IMR-90 (cell line): Measurements from ENCODE around the gene B4GALNT3. TPM values are rescaled to one million over a fixed set of nuclear protein-coding genes. Genes with fewer than 3 reads are reported as not detected.

Experiments used
- ATAC-seq: fragments of 200-7000 bp; cut with Tn5 transposase; 2 replicates; pipeline ENCODE4 v1.9.1; 2020; ENCODE audit warnings: low read depth, mild to moderate bottlenecking, moderate library complexity
- BruUV-seq: library from RNA; stranded (reverse); fragments of 400-500 nt; replicated peaks from 2 replicates; lab custom pipeline; 2021; lab: Mats Ljungman, UMichigan
- CTCF ChIA-PET: fragments of 300-600 bp; formaldehyde crosslinking; extraction: SDS; loops from one replicate; lab custom pipeline; 2021; ENCODE audit warnings: antibody characterized with exemption; lab: Yijun Ruan, JAX
- POLR2A ChIA-PET: fragments of 300-600 bp; sonication (Branson Sonifier 250); formaldehyde crosslinking; loops from one replicate; lab custom pipeline; 2022; ENCODE audit warnings: antibody characterized with exemption; ENCODE audit not compliant: unreplicated experiment; lab: Charles Lee
- DNase-seq: peaks from one replicate; pipeline ENCODE4 v3.0.0; 2013
- H2AFZ ChIP-seq: replicated peaks from 2 replicates; pipeline ENCODE3; 2013; ENCODE audit warnings: low read length, mild to moderate bottlenecking; ENCODE audit not compliant: poor library complexity
- H2AK5ac ChIP-seq: 2 replicates; pipeline ENCODE4 v1.6.1; 2013; ENCODE audit warnings: low read depth, low read length, inconsistent platforms
- H2AK9ac ChIP-seq: replicated peaks from 2 replicates; pipeline ENCODE3; 2013; ENCODE audit warnings: mild to moderate bottlenecking, low read depth, low read length, moderate library complexity; ENCODE audit not compliant: poor library complexity
- H2BK120ac ChIP-seq: 2 replicates; pipeline ENCODE4 v1.6.1; 2013; ENCODE audit warnings: low read depth, low read length, inconsistent platforms
- H2BK15ac ChIP-seq: 3 replicates; pipeline ENCODE4 v1.6.1; 2013; ENCODE audit warnings: low read depth, low read length, inconsistent platforms
- H2BK20ac ChIP-seq: 2 replicates; pipeline ENCODE4 v1.6.1; 2013; ENCODE audit warnings: low read depth, mild to moderate bottlenecking, inconsistent platforms, low read length, moderate library complexity
- H2BK5ac ChIP-seq: 2 replicates; pipeline ENCODE4 v1.6.1; 2013; ENCODE audit warnings: mild to moderate bottlenecking, low read depth, low read length, inconsistent platforms; ENCODE audit not compliant: poor library complexity, severe bottlenecking
- H3K14ac ChIP-seq: replicated peaks from 2 replicates; pipeline ENCODE4 v1.6.1; 2013; ENCODE audit warnings: low read depth, low read length, inconsistent platforms
- H3K18ac ChIP-seq: 2 replicates; pipeline ENCODE4 v1.6.1; 2013; ENCODE audit warnings: low read depth, low read length, control low read depth
- H3K23ac ChIP-seq: 2 replicates; pipeline ENCODE4 v1.6.1; 2013; ENCODE audit warnings: low read depth, low read length, inconsistent platforms
- H3K27ac ChIP-seq: 2 replicates; pipeline ENCODE4 v1.5.1; 2013; ENCODE audit warnings: mild to moderate bottlenecking, control low read depth, low read length; ENCODE audit not compliant: insufficient read depth
- H3K27me3 ChIP-seq: 2 replicates; pipeline ENCODE4 v1.6.1; 2013; ENCODE audit warnings: low read length; ENCODE audit not compliant: control insufficient read depth, insufficient read depth
- H3K36me3 ChIP-seq: 2 replicates; pipeline ENCODE4 v1.6.1; 2013; ENCODE audit warnings: low read length, mixed read lengths; ENCODE audit not compliant: control insufficient read depth, insufficient read depth
- H3K4ac ChIP-seq: 2 replicates; pipeline ENCODE4 v1.6.1; 2013; ENCODE audit warnings: low read depth, low read length, inconsistent platforms
- H3K4me1 ChIP-seq: 2 replicates; pipeline ENCODE4 v1.6.1; 2013; ENCODE audit warnings: low read length, mixed read lengths; ENCODE audit not compliant: control insufficient read depth, insufficient read depth
- H3K4me2 ChIP-seq: 2 replicates; pipeline ENCODE4 v1.6.1; 2013; ENCODE audit warnings: low read depth, mild to moderate bottlenecking, control low read depth, low read length, moderate library complexity
- H3K4me3 ChIP-seq: 2 replicates; pipeline ENCODE4 v1.5.1; 2013; ENCODE audit warnings: low read depth, mild to moderate bottlenecking, control low read depth, low read length, moderate library complexity; ENCODE audit not compliant: insufficient read depth
- H3K56ac ChIP-seq: 2 replicates; pipeline ENCODE4 v1.6.1; 2013; ENCODE audit warnings: low read length, inconsistent platforms; ENCODE audit not compliant: insufficient read depth; ENCODE audit errors: extremely low read depth
- H3K79me1 ChIP-seq, 2 experiments: 2 replicates each; pipeline ENCODE4 v1.6.1; 2013; ENCODE audit warnings: low read length in 2 of 2, inconsistent platforms in 1 of 2, low read depth in 1 of 2
- H3K9ac ChIP-seq: 2 replicates; pipeline ENCODE4 v1.6.1; 2013; ENCODE audit warnings: low read depth, low read length, control low read depth
- H3K9me1 ChIP-seq: 2 replicates; pipeline ENCODE4 v1.6.1; 2013; ENCODE audit warnings: low read length, inconsistent platforms; ENCODE audit not compliant: insufficient read depth
- H3K9me3 ChIP-seq: 2 replicates; pipeline ENCODE4 v1.6.1; 2013; ENCODE audit warnings: low read length; ENCODE audit not compliant: control insufficient read depth, insufficient read depth
- H4K20me1 ChIP-seq: 2 replicates; pipeline ENCODE4 v1.6.1; 2013; ENCODE audit warnings: low read length, inconsistent platforms; ENCODE audit not compliant: insufficient read depth
- H4K5ac ChIP-seq: 2 replicates; pipeline ENCODE4 v1.6.1; 2013; ENCODE audit warnings: mild to moderate bottlenecking, low read depth, low read length, control low read depth
- H4K8ac ChIP-seq, 2 experiments: 2 replicates each; pipeline ENCODE4 v1.6.1; 2013; ENCODE audit warnings: low read depth in 2 of 2, low read length in 2 of 2, control low read depth in 1 of 2, inconsistent platforms in 1 of 2
- H4K91ac ChIP-seq: 2 replicates; pipeline ENCODE4 v1.6.1; 2013; ENCODE audit warnings: low read depth, low read length, inconsistent platforms; ENCODE audit not compliant: insufficient read depth
- BHLHE40 ChIP-seq: fragments of 150-350 bp; IDR thresholded peaks from 2 replicates; pipeline ENCODE4 v1.6.1; 2016; ENCODE audit warnings: mild to moderate bottlenecking, low read depth, low read length
- CEBPB ChIP-seq: IDR thresholded peaks from 2 replicates; pipeline ENCODE4 v1.6.1; 2012; ENCODE audit warnings: low read depth, low read length, improper control_type of control experiment
- CHD1 ChIP-seq: IDR thresholded peaks from 2 replicates; pipeline ENCODE4 v1.6.1; 2012; ENCODE audit warnings: low read depth, low read length, improper control_type of control experiment
- CTCF ChIP-seq: conservative IDR thresholded peaks from 2 replicates; pipeline ENCODE4 v1.5.1; 2012; ENCODE audit warnings: mild to moderate bottlenecking, low read depth, low read length, improper control_type of control experiment
- FOS ChIP-seq: fragments of 150-350 bp; IDR thresholded peaks from 2 replicates; pipeline ENCODE4 v1.6.1; 2016; ENCODE audit warnings: low read depth, low read length
- MAFK ChIP-seq: IDR thresholded peaks from 2 replicates; pipeline ENCODE4 v1.6.1; 2012; ENCODE audit warnings: low read depth, low read length, improper control_type of control experiment
- MAZ ChIP-seq: IDR thresholded peaks from 2 replicates; pipeline ENCODE4 v1.6.1; 2012; ENCODE audit warnings: low read depth, mild to moderate bottlenecking, low read length, improper control_type of control experiment, moderate library complexity, borderline replicate concordance
- MXI1 ChIP-seq: IDR thresholded peaks from 2 replicates; pipeline ENCODE4 v1.6.1; 2012; ENCODE audit warnings: low read depth, mild to moderate bottlenecking, low read length, moderate library complexity, borderline replicate concordance
- NFE2L2 ChIP-seq: fragments of 150-350 bp; IDR thresholded peaks from 2 replicates; pipeline ENCODE4 v1.6.1; 2016; ENCODE audit warnings: low read depth, mild to moderate bottlenecking, low read length
- POLR2A ChIP-seq: IDR thresholded peaks from 2 replicates; pipeline ENCODE4 v1.6.1; 2012; ENCODE audit warnings: mild to moderate bottlenecking, low read depth, low read length
- RAD21 ChIP-seq: IDR thresholded peaks from 2 replicates; pipeline ENCODE4 v1.6.1; 2012; ENCODE audit warnings: low read length, improper control_type of control experiment
- RCOR1 ChIP-seq: IDR thresholded peaks from 2 replicates; pipeline ENCODE4 v1.6.1; 2012; ENCODE audit warnings: mild to moderate bottlenecking, low read length, improper control_type of control experiment; ENCODE audit not compliant: insufficient replicate concordance
- RFX5 ChIP-seq: IDR thresholded peaks from 2 replicates; pipeline ENCODE4 v1.8.0; 2012; ENCODE audit warnings: low read depth, mild to moderate bottlenecking, low read length, moderate library complexity
- SMC3 ChIP-seq: fragments of 150-350 bp; IDR thresholded peaks from 2 replicates; pipeline ENCODE4 v1.6.1; 2016; ENCODE audit warnings: low read depth, mild to moderate bottlenecking, antibody characterized with exemption, low read length, moderate library complexity
- USF2 ChIP-seq: fragments of 150-350 bp; IDR thresholded peaks from 2 replicates; pipeline ENCODE4 v1.6.1; 2017; ENCODE audit warnings: mild to moderate bottlenecking, antibody characterized with exemption, low read length, low read depth
- WGBS, 2 experiments: methylation state at CpG; one replicate each; pipeline versions ENCODE4 v1.1.5 to v1.1.7; 2013; ENCODE audit warnings: missing lambda C conversion rate in 2 of 2; ENCODE audit not compliant: insufficient read length in 1 of 2; ENCODE audit errors: extremely low coverage in 2 of 2; 5-methylcytosine and 5-hydroxymethylcytosine counted together
- dilution Hi-C: fragments of 300-500 bp; cut with HindIII; formaldehyde crosslinking; loops from one replicate; pipeline ENCODE4 v1.14.3; 2018; ENCODE audit warnings: low sequenced_read_pairs; ENCODE audit not compliant: unreplicated experiment
- in situ Hi-C: fragments of 300-500 bp; cut with MboI; formaldehyde crosslinking; loops from 3 replicates; pipeline ENCODE4 v1.14.3; 2019; ENCODE audit warnings: low sequenced_read_pairs, inconsistent platforms, mixed read lengths
- intact Hi-C: fragments of 100-400 bp; cut with micrococcal nuclease; formaldehyde crosslinking; loops from 2 replicates; pipeline ENCODE4 v1.10.0; 2022
- polyA plus RNA-seq, 3 experiments: library from polyadenylated mRNA; depleted of rRNA; stranded (reverse); fragments of >200 nt; gene quantifications; 2 replicates each; pipeline ENCODE4 v1.2.3, GENCODE V29; 2012; ENCODE audit warnings: low replicate concordance in 1 of 3
- total RNA-seq: library from RNA; depleted of rRNA; stranded (reverse); fragments of >200 nt; gene quantifications from 2 replicates; pipeline ENCODE4 v1.2.3, GENCODE V29; 2012
- TF ChIP-seq, protein P1 (sequence below): fragments of 150-350 bp; IDR thresholded peaks from 2 replicates; pipeline ENCODE4 v1.6.1; 2016; ENCODE audit warnings: low read depth, mild to moderate bottlenecking, low read length, moderate library complexity, borderline replicate concordance

Gene B4GALNT3
- total and polyA plus RNA-seq, 2 of the 4 experiments (the other 2 are of a cell fraction): not detected

DNA sequence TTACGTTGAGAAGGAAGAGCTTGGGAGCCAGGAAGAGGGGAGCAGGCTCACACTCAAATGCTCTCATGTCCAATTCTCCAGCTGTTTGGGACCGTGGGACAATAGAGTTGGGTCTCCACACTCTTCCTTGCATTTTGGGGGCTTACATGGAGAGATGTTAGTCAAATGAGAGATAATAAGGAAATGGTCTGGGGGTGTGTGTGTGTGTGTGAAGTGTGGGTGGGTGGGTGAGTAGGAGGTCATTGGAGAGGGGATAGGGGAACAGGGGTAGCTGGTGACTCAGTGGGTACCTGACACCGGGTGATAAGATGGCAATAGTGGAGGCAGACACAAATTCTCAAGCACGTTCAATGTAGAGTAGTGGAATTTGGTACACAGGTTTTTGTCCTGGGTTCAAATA is 68.0 kb downstream of the B4GALNT3 start:
- TF ChIP-seq RFX5 (no peak), CTCF (no peak), POLR2A (no peak), FOS (no peak), USF2 (no peak), BHLHE40 (no peak), CEBPB (no peak), NFE2L2 (no peak), CHD1 (no peak), RCOR1 (no peak), RAD21 (no peak), MXI1 (no peak), SMC3 (no peak), MAZ (no peak), MAFK (no peak)
- TF ChIP-seq, protein P1, sequence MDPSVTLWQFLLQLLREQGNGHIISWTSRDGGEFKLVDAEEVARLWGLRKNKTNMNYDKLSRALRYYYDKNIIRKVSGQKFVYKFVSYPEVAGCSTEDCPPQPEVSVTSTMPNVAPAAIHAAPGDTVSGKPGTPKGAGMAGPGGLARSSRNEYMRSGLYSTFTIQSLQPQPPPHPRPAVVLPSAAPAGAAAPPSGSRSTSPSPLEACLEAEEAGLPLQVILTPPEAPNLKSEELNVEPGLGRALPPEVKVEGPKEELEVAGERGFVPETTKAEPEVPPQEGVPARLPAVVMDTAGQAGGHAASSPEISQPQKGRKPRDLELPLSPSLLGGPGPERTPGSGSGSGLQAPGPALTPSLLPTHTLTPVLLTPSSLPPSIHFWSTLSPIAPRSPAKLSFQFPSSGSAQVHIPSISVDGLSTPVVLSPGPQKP: no peak
- 57% methylated on average over 1 of the region's 4 CpGs; no CpG with 5 or more reads in 1 of the 2 experiments for WGBS, 2 experiments
- in situ Hi-C loops: no loop called here
- no peak overlapping the region for H2BK20ac ChIP-seq
- H3K79me1 ChIP-seq: no peaks in the 10 kb centered on the region
- no TSS peak for BruUV-seq
- H4K91ac ChIP-seq: no peak overlapping the region
- ChIA-PET CTCF (no interaction called here), POLR2A (no interaction called here)
- H3K27ac ChIP-seq: no peak overlapping the region
- H3K36me3 ChIP-seq: no peaks in the 10 kb centered on the region
- no peak overlapping the region for H2AFZ ChIP-seq
- H3K14ac ChIP-seq: no peak overlapping the region
- no peaks in the 10 kb centered on the region for H4K20me1 ChIP-seq
- no peak overlapping the region for H2BK15ac ChIP-seq
- no peak overlapping the region for H3K23ac ChIP-seq
- DNase-seq: no peak
- H3K9me3 ChIP-seq: peaks cover 3% of the 10 kb centered on the region; the same call in 1 of the 2 replicates
- H3K4me3 ChIP-seq: no peak overlapping the region
- 0 out of 2 replicates have a peak, but pooled peaks cover 3% of the 10 kb centered on the region for H3K9me1 ChIP-seq
- H3K27me3 ChIP-seq: peaks cover 40% of the 10 kb centered on the region
- no peak overlapping the region for H4K5ac ChIP-seq
- no peak overlapping the region for H3K56ac ChIP-seq
- H3K4me2 ChIP-seq: no peak overlapping the region
- no peak overlapping the region for H3K4ac ChIP-seq
- dilution Hi-C loops: no loop called here
- H2AK9ac ChIP-seq: no peak overlapping the region
- H2AK5ac ChIP-seq: no peak overlapping the region
- H4K8ac ChIP-seq: no peak overlapping the region
- no peak overlapping the region for H3K18ac ChIP-seq
- no peak overlapping the region for H3K9ac ChIP-seq
- no peak overlapping the region for H2BK120ac ChIP-seq
- ATAC-seq: no peak
- peaks cover 1% of the 10 kb centered on the region; the same call in 1 of the 2 replicates for H3K4me1 ChIP-seq
- no peak overlapping the region for H2BK5ac ChIP-seq
- intact Hi-C loops: no loop called here
